Kidney epithelial cell (primary cell): ENCODE measurements around the gene FOXF1. TPM values are rescaled to one million over a fixed set of nuclear protein-coding genes. Genes with fewer than 3 reads are reported as not detected.

Source experiments
- DNase-seq: peaks from one replicate; pipeline ENCODE4 v3.0.0-alpha.2; 2010; ENCODE audit warnings: low read depth
- H3K27me3 ChIP-seq: 2 replicates; pipeline ENCODE4 v1.6.0; 2011; ENCODE audit warnings: low read length; ENCODE audit not compliant: control insufficient read depth, insufficient read depth
- H3K36me3 ChIP-seq: 2 replicates; pipeline ENCODE4 v1.5.1; 2011; ENCODE audit warnings: low read length; ENCODE audit not compliant: control insufficient read depth, insufficient read depth
- H3K4me3 ChIP-seq: 2 replicates; pipeline ENCODE4 v1.5.1; 2011; ENCODE audit warnings: low read depth, mild to moderate bottlenecking, control low read depth, low read length
- CTCF ChIP-seq: IDR thresholded peaks from 2 replicates; pipeline ENCODE4 v1.5.1; 2011; ENCODE audit warnings: mild to moderate bottlenecking, moderate library complexity, low read length, control low read depth, inconsistent platforms; ENCODE audit not compliant: insufficient read depth, poor library complexity, severe bottlenecking
- total RNA-seq: library from RNA; depleted of rRNA; stranded (reverse); fragments of >200 nt; gene quantifications from 2 replicates; pipeline ENCODE4 v1.2.3, GENCODE V29; 2015

Gene FOXF1
- total RNA-seq, 1 donor from 2014 or later = not detected

GRCh38 chr16:86559802-86560305, 49.5 kb downstream of the FOXF1 start:
- no peak for TF ChIP-seq CTCF
- DNase-seq = no peak
- Histone ChIP-seq H3K4me3 (no peak overlapping the region), H3K27me3 (no peaks in the 10 kb centered on the region), H3K36me3 (no peaks in the 10 kb centered on the region)

GRCh38 chr16:86562356-86562755, 52.0 kb downstream of the FOXF1 start:
- Histone ChIP-seq H3K36me3 (no peaks in the 10 kb centered on the region), H3K27me3 (no peaks in the 10 kb centered on the region), H3K4me3 (no peak overlapping the region)
- TF ChIP-seq CTCF = no peak
- no peak for DNase-seq

GRCh38 chr16:86563469-86564345, 53.4 kb downstream of the FOXF1 start:
- peaks cover 2% of the 10 kb centered on the region for H3K27me3 ChIP-seq
- peak overlapping the region; percentile 30 for H3K4me3 ChIP-seq
- no peak for DNase-seq
- H3K36me3 ChIP-seq = no peaks in the 10 kb centered on the region
- TF ChIP-seq CTCF = peak; percentile 100

Other genes with a start within 250 kb of the FOXF1 start
- gene MTHFSD, start 44.7 kb downstream of the FOXF1 start, total RNA-seq = 17.4 and 26.1 TPM in 2 replicates
- gene FOXC2, start 56.3 kb downstream of the FOXF1 start, total RNA-seq = 12.1 and 12.2 TPM in 2 replicates
- gene FOXL1, start 68.0 kb downstream of the FOXF1 start, total RNA-seq = 9.0 and 9.2 TPM in 2 replicates